H4 (cell line): ENCODE results near the gene CNBP. TPM values are rescaled to one million over a fixed set of nuclear protein-coding genes. Genes with fewer than 3 reads are reported as not detected.
"Not testable (repeated sequence)": the region's sequence is repeated elsewhere in the genome, so short reads cannot be mapped to it uniquely, and the experiment has no call there.

ENCODE experiments used
- DNase-seq: peaks from one replicate; pipeline ENCODE4 v3.0.0-alpha.2; 2015; ENCODE audit warnings: low spot score
- total RNA-seq: library from RNA; depleted of rRNA; stranded (reverse); fragments of >200 nt; shearing (Covaris generic); gene quantifications from 2 replicates; pipeline ENCODE4 v1.2.3, GENCODE V29; 2014; rRNA removed

The CNBP gene
- total RNA-seq, result 336 and 394 TPM in 2 replicates

DNA sequence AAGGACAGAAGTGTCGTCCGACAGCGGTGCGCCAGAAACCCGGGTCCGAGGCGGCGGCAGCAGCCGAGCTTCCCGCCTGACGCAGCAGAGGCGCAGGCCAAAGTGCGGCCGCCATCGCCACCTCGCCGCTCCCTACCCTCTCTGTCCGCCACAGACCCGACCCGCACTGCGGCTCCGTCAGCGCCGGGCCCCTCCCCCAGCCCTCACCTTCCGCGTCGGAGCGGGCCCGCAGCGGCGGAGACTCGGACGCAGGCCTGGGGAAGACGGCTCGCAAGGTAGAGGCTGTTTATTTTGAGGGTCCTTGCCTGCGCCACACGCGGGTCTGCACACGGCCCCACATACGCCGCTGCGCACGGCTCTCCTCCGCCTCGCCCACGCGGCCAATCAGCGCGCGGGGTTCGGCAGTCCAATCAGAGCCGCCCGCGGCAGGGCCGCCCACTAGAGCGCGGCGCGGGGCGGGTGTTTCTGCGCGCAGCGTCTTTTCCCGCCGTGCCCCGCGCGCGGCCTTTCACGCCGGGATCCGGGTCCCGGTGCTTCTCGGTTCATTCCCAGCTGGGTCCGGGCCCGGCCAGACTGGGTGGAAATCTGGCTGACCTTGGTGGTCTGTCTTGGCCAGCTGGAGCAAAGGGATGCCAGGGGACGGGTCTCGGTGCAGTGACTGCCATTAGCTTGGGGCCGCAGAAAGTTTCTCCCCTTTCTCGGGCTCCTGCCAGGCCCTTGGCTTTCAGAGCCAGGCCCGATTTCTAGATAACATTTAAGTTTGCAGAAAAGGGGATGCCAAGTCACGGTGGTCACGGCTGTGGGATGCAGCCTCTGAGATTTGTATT is at the start of gene CNBP:
TSS of gene CNBP (minus strand) at position 328 of the 827 bp plus-strand sequence. CDS start 12,139 bp downstream, outside the sequence.
- DNase-seq, result peak; percentile 94

DNA sequence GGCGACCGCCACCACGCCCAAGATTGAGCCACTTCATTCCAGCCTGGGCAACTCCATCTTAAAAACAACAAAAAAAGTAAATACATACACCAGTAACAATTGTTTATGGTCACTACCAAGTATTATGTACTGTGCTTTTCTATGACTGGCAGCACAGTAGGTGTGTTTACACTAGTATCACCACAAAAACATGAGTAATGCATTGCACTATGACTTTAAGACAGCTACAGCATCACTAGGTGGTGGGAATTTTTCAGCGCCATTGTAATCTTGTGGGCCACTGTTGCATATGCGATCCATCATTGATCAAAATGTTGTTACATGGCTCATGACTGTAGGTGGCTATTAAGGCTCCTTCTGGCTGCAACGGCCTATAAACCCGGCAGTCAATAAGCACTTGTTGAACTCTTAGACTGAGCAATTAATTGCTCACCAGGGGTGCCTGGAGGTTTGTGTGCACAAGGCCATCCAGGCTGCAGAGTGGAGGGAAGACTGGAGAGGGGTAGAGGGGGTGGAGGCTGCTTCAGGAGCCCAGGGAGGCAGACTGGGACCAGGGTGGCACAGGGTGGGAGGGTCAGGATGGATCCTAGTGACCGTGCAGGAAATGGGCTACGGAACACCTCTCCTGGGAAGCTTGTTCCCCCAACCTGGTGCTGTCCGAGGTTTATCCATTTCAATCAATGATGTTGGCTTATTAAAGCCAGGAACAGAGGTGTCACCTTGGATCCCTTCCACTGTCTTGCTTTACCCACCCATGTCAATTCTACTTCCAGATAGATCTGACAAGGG is 47.8 kb upstream of the CNBP start:
- DNase-seq, result peak; percentile 74

DNA sequence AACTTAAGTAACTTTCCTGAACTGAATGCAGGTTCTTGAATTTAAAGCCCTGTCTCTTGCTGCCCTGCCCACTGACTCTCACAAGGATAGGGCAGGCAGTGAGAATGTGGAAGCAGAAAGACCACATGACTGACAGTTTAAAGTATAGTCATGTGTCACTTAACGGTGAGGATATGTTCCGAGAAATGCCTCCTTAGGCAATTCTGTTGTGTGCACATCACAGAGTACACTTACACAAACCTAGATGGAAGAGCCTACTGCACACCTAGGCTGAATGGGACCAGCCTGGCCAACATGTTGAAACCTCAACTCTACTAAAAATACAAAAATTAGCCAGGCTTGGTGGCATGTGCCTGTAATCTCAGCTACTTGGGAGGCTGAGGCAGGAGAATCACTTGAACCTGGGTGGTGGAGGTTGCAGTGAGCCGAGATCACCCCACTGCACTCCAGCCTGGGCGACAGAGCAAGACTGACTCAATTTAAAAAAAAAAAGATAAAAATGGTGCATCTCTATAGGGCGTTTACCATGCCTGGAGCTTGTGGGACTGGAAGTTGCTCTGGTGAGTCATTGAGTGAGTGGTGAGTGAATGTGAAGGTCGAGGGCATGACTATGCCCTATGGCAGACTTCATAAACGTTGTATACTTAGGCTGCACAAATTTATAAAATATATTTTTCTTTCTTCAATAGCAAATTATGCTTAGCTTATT is 46.8 kb upstream of the CNBP start:
- DNase-seq, result peak; percentile 80

DNA sequence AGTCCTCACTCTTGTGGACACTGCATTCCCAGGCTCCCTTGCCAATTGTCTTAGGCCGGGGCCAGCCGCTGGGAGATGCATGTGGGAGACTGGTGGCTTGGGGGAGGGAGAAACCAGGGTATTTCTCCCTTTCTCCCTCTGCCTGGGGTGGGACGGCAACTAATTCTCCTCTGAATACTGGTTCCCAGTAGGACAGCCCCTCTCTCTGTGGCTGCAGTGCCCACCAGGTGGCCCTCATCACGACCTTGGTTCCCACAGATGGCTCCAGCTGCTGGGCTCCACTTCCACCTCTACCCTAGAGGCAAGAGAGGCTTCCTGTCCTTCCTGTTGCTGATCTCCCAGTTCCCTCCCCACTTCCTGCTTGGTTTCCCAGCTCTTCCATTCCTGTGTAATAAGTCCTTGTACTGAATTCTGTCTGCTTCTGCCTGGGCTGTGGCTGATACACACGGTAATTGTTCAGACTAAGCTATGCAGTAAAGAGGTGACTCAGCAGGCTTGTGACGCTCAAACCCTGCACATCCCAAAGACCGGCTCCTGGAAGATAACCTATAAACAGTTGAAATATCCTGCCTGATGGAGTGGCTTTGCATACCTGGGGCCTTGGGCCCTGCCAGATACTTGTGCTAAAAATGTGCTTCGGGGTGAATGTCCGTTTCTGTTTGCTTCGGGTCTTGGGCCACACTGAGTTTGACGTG is 45.3 kb upstream of the CNBP start:
- peak; percentile 93 for DNase-seq

DNA sequence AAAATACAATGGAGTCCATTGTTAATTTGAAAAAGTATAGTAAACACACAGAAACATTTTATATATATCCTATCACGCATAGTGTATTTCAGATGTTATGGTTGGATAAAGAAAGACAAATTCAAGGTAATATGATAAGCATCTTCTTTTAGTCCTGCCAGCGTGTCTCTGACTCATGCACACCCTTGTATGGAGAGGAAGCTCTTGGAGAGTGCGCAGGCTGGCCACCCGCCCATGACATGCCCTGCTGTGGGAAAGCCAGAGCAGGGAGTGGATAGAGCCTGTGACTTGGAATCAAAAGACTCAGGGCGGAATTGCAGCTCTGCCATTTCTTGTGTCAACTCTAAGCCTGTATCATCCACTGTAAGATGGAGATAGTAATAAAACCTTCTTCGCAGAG is 42.7 kb upstream of the CNBP start:
- peak; percentile 98 for DNase-seq

DNA sequence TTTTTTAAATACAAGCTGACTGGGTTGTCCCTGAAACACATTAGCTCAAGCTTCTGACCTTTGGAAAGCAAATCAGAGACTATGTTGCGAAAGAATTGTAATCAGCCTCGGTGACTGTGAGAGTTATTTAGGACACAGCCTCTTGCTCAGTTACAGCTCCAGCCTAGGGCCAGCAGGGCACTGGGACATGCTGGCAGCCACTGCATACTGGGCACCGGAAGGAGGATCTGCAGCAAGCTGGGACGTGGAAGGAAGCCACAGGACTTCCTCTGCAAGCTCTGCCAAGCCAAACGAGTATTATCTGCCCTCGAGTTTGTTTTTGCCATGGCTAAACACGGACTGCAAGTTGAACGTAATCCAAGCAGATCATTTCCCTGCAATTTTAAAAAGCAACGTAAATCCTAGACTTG is 41.3 kb upstream of the CNBP start:
- DNase-seq, result peak; percentile 94

DNA sequence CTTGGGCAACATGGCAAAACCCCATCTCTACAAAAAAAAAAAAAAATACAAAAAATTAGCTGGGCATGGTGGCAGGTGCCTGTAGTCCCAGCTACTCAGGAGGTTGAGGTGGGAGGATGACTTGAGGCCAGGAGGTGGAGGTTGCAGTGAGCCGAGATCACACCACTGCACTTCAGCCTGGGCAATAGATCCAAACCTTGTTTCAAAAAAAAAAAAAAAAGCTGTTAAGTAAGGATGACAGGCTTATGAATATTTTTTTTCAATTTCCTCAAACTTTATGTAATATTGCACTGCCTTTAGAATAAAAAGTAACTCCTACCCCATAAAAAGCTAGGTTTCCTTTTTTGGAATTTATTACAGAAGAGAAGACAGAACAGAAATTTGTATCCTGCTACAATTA is 40.7 kb upstream of the CNBP start:
- not testable (repeated sequence) for DNase-seq

DNA sequence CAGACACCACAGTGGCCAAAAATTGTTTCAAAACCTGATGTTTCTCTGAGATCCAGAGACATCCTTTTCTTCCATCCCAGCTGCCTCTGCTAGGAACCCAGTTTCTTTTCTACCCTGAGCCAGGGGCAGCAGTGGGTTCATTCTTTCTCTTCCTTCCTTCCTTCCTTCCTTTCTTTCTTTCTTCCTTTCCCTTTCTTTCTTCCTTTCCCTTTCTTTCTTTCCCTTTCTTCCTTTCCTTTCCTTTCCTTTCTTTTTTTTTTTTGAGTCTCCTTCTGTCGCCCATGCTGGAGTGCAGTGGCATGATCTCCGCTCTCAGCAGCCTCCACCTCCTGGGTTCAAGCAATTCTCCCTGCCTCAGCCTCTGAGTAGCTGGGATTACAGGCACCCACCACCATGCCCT is 35.0 kb upstream of the CNBP start:
- no peak for DNase-seq

DNA sequence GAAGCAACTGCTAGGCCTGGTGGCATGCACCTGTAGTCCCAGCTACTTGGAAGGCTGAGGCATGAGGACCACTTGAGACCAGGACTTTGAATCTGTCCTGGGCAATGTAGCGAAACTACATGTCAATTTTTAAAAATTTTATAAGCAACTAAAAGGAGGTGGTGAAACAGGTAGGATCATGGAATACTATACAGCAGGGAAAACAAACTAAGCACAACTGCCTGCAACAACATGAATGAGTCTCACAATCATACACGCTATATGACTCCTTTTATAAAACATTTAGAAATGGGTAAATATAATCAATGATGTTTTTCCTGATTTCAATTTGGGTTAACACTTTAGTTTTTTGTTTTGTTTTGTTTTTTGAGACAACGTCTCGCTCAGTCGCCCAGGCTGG is 29.5 kb upstream of the CNBP start:
- DNase-seq, result no peak

DNA sequence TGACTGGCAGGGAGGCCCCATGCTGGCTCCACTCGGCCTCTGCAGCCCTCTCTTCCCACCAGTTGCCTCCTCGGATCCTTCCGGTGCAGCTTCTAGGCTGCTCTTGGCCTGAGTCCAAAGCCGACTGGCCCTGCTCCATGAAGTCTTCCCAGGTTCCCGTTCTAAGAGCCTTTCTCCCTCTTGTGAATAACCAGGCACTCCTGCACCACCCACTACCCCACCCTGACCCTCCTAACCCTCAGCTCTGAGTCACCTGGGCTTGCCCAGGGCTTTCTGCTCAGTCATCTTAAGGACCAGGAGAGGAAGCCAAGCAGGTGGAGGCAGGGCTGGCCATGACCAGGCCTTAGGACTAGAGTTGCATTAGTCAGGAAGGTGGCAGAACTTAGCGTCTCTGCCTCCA is 28.1 kb upstream of the CNBP start:
- DNase-seq, result peak; percentile 97

DNA sequence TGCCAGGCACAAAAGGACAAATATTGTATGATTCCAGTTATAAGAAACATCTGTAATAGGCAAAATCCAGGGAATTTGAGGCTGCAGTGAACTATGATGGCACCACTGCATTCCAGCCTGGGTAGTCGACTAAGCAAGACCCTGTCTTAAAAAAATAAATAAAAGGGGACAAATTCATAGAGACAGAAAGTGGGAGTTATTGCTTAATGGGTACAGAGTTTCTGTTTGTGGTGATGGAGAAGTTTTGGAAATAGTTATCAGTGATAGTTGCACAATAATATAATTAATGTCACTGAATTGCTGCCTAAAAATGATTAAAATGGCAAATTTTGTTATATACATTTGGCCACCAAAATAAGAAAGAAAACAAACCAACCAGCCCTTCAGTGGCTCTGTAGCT is 27.6 kb upstream of the CNBP start:
- DNase-seq, result no peak

DNA sequence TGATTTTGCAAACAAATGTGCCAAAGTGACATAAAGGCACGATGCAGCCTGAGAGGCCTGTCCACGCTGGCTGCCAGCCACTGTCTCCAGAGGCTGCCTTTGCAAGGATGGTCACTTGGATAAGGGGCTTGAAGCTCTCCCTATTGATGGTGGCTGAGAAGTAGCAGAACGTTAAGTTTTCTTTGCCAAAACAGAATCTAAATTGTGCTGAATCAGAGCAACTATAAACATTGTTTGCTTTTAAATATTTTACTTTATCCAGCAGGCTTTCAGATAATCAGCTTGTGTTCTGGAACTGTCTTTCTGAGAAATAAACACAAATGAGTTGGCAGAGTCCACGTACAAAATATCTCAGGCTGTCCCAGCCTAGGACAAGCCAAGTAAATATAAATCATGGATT is 23.8 kb upstream of the CNBP start:
- no peak for DNase-seq

DNA sequence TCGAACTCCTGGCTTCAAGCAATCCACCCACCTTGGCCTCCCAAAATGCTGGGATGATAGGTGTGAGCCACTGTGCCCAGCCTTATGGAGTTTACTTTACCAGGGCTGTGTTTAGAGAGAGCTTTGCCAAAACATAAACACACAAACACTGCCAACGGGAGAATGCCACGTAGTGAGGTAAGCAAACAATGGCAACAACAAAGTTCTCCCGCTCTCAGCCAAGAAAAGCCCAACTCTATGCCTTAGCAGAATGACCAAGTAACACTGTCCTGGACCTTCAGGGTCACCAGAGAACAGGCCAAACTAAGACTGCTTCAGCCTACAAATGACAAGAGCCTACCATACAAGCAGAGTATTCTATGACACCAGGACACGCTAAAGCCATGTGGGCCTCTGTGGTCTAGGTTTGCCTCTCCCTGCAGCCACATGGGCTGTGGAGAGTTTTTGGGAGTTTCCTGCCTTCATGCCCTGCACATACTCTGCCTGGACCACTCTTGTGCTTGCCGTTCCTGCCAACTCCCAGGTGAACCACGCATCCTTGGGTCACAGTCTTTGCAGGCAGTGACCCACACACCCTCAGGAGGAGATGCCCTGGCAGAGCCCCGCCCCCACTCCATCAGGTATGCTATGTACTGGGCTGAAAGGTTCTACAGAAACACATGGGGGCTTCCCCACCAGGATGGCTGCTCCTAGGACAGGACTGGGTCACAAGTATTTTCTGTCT is 21.6 kb upstream of the CNBP start:
- DNase-seq, result peak; percentile 45

DNA sequence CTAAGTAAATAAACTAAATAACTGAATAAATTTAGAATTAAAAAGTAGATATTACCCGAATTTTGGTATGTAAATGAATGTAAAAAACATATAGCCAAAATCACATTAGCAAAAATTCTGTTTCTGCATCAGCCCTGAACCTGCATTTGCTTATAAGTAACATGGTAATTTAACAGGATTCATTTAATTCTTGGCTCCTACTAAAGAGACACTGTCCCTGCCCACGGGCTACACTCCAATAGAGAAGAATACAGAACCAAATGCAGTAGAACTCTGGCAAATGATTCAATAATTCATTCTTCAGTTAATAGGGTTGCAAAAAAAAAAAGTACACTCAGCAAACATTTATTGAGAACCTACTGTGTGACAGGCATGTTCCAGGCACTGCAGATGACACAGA is 20.8 kb upstream of the CNBP start:
- DNase-seq, result no peak

DNA sequence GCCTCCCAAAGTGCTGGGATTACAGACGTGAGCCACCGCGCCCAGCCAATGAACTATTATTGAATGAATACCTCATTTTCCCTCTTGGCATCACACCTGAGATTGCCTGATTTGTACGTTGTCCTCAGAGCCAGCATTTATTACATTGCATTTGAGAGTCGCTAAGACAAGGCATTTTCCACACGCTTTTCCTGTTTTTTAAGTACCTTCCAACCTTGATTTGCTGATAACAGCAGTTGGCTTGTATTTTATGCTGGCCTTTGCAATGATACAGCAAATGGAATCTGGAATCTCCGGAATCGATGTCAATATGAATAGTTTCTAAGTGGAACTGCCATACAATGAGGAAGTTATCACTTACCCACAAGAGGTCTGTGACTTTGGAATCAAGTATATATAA is 15.7 kb upstream of the CNBP start:
- DNase-seq, result no peak

DNA sequence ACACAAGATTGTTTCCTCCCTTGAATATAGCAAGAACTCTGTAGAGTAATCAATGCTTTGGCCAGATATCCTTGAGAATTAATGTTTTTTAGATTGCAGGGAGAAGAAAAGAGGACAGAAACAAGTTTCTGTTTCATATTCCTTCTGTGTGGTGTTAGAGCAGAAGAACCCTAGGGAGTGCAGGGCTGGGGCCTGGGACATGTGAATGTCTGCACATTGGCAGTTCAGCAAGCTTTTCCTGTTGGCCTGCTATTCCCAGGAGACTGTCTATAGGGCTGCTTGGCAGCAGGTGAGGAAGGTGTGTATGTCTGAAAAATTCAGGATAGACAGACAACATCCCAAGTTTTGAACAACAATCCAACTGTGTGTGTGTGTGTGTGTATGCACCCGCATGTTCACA is 13.6 kb upstream of the CNBP start:
- DNase-seq, result no peak

DNA sequence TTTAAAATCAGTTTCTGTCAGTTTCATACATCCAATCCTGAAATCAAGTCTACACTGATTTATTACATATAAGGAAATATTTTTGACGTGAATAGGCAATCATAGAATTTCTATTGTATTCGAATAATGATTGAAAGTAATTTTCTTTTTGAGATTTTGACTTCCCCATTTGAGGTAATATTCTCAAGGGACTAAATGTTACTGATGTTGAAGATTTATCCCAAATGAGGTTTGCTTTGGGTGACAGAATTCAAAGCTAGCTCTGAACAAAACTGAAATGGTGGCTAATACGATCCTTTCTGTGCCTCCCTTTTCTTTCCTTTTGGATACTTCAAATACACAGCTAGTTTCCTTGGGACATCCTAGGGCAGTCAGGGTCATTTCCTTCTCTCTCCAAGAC is 12.9 kb upstream of the CNBP start:
- DNase-seq, result no peak

DNA sequence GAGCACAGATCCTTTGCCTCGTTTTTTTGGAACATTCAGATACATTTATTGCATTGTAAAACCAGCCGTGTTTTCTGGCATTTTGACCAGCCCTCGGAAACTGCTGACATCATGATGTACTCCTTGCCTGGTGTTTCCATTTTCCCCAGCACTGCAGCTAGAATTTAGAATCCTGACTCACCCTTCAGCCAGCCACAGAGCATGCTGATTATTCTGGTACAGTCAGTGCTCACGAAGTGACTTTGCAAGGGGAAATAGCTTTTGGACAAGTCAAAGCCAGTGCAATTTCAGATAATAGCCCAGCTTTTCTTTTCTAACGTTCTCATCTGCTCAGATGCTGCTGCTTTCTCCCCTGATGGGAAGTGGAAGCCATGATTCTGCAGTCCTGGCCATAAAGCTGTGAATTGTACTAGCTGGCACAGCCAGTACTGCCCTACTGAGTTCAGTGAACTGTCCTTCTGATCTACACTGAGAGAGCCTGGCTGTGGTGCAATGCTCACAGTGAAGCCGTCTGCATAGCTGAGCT is 12.1 kb upstream of the CNBP start:
- peak; percentile 90 for DNase-seq

DNA sequence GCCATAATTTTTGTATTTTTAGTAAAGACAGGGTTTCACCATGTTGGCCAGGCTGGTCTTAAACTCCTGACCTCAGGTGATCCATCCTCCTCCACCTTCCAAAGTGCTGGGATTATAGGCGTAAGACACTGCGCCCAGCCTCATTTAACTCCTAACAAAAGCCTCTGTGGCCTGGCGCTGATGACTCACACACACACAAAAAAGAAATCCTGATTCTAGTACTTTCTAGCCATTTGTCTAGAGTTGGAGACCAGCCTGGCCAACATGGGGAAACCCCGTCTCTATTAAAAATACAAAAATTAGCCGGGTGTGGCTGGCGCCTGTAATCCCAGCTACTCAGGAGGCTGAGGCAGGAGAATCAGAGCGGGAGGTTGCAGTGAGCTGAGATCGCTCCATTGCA is 6.1 kb upstream of the CNBP start:
- DNase-seq, result not testable (repeated sequence)

DNA sequence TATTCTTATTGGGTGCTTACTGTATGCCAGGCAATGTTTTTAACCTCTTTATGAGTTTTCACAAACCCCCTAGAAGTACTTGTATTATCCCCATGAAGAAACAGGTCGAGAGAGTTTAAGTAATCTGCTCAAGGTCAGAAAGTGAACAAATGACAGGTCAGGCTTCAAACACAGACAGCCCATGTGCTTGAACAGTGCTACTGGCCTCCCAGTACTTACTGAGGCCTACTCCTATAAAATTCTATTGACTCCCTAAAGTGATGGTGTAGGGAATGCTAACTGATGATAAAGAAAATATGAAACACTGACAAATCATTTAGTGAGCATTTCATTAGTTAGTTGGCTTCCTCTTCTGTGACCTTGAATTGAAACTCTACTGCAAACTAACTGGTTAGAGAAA is 4.2 kb upstream of the CNBP start:
- no peak for DNase-seq

DNA sequence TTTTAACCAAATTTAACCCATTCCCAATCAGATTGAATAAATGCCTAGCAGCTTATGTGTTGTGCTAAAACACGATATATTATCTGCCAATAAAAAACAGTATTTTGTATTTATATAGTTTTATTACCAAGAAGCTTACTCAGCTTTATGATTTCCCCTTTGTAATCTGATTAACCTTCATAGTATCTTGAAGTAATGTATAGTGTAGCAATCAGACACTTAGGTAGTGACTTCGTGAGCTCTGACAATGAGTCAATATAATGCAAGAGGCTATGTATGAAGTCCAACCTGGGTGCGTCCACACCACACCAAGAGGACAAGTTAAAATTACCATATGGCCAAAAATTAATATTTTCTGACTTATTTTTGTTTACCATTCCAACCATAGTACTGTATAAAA is 2.1 kb upstream of the CNBP start:
- DNase-seq, result no peak
